ENCODE data around the gene WBP2. TPM values are rescaled to one million over a fixed set of nuclear protein-coding genes. Genes with fewer than 3 reads are reported as not detected.

The WBP2 gene
- total RNA-seq, 4 donors from 2014 or later = 129 to 259 (median 148) TPM

DNA sequence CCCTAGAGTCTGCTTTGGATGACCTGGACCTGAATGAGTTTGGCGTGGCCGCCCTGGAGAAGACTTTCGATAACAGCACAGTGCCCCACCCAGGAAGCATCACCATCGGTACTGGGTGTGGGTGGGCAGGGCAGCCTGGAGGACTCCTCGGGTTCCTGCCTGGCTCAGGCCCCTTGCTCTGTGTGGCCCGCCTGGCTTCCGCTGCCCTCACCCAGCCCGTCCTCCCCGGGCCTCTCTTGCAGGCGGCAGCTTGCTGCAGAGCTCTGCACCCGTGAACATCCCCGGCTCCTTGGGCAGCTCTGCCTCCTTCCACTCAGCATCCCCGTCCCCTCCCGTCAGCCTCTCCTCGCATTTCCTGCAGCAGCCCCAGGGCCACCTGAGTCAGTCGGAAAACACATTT lies 35.5 kb downstream of the WBP2 start:
- ATAC-seq (no peak), DNase-seq (no peak)
- H3K36me3 ChIP-seq = peaks cover 0 to 92% of the 10 kb centered on the region in 2 donors
- no peaks in the 10 kb centered on the region for H3K9me3 ChIP-seq
- intact Hi-C loops (cut with DNase I; ENCODE audit: low total_unique reads) = no loop called here
- TF ChIP-seq POLR2A (IDR thresholded peaks at IDR 0.05) = no peak
- TF ChIP-seq, protein P1, sequence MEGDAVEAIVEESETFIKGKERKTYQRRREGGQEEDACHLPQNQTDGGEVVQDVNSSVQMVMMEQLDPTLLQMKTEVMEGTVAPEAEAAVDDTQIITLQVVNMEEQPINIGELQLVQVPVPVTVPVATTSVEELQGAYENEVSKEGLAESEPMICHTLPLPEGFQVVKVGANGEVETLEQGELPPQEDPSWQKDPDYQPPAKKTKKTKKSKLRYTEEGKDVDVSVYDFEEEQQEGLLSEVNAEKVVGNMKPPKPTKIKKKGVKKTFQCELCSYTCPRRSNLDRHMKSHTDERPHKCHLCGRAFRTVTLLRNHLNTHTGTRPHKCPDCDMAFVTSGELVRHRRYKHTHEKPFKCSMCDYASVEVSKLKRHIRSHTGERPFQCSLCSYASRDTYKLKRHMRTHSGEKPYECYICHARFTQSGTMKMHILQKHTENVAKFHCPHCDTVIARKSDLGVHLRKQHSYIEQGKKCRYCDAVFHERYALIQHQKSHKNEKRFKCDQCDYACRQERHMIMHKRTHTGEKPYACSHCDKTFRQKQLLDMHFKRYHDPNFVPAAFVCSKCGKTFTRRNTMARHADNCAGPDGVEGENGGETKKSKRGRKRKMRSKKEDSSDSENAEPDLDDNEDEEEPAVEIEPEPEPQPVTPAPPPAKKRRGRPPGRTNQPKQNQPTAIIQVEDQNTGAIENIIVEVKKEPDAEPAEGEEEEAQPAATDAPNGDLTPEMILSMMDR (IDR thresholded peaks at IDR 0.05 in 4 of 5, conservative IDR thresholded peaks at IDR 0.05 in 1 of 5) = no peak
- in situ Hi-C loops (cut with MboI; ENCODE audit: low sequenced_read_pairs in 4 of 4) = no loop called here
- no peaks in the 10 kb centered on the region for H3K27me3 ChIP-seq
- no peak overlapping the region for H3K4me3 ChIP-seq
- no peaks in the 10 kb centered on the region for H3K4me1 ChIP-seq
- no peak overlapping the region for H3K27ac ChIP-seq

DNA sequence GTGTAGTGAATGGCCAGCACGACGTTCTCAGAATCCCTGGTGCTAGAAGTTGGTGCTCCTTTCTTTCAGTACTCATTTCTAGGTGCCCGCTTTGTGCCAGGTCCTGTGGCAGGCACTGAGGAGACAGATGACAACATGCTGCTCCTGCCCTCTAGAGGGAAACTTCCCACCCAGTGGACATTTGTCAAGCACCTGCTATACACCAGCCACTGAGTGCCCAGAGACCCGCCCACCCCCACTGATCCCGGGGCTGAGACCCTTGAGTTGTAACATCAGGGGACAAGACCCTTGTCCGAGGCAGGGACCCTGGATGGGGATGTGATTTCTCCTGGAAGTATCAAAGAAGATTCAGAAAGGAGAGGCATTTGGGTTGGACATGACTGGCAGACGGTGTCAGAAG lies 36.0 kb downstream of the WBP2 start:
- intact Hi-C loops (cut with DNase I; ENCODE audit: low total_unique reads) = no loop called here
- no peak for DNase-seq
- Histone ChIP-seq H3K27ac (no peak overlapping the region), H3K36me3 (peaks cover 0 to 92% of the 10 kb centered on the region in 2 donors), H3K27me3 (no peaks in the 10 kb centered on the region), H3K4me3 (no peak overlapping the region), H3K9me3 (no peaks in the 10 kb centered on the region), H3K4me1 (no peaks in the 10 kb centered on the region)
- in situ Hi-C loops (cut with MboI; ENCODE audit: low sequenced_read_pairs in 4 of 4) = no loop called here
- ATAC-seq = no peak
- TF ChIP-seq, protein P1 (IDR thresholded peaks at IDR 0.05 in 4 of 5, conservative IDR thresholded peaks at IDR 0.05 in 1 of 5) = no peak
- no peak for TF ChIP-seq POLR2A (IDR thresholded peaks at IDR 0.05)

DNA sequence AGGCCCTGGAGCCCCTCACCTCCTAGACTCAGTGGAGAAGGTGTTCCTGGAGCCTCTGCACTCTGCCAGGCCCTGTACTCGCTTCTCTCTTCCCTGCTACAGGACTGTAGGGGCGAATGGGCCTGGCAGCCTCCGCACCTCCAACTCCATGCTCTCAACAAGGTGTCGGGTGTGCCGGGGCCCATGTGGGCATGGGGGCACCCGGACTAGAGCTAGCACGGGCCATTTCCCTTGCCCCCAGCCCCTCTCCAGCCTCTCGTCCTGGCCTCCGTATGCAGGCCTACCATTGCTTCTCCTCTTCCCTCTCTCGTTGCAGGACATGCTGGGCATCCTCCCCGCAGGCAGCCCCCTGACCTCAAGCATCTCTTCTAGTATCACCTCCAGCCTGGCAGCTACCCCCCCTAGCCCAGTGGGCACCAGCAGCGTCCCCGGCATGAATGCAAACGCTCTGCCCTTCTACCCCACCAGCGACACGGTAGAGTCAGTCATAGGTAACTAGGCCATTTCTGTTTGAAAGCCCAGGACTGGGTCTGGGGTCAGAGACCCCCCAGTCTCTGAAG lies 36.7 kb downstream of the WBP2 start:
- intact Hi-C loops (cut with DNase I; ENCODE audit: low total_unique reads) = no loop called here
- no peak overlapping the region for H3K4me3 ChIP-seq
- in situ Hi-C loops (cut with MboI; ENCODE audit: low sequenced_read_pairs in 4 of 4) = no loop called here
- H3K36me3 ChIP-seq = peaks cover 0 to 92% of the 10 kb centered on the region in 2 donors
- H3K27me3 ChIP-seq = no peaks in the 10 kb centered on the region
- no peaks in the 10 kb centered on the region for H3K9me3 ChIP-seq
- no peak overlapping the region for H3K27ac ChIP-seq
- no peaks in the 10 kb centered on the region for H3K4me1 ChIP-seq
- no peak for TF ChIP-seq POLR2A (IDR thresholded peaks at IDR 0.05)
- TF ChIP-seq, protein P1 (IDR thresholded peaks at IDR 0.05 in 4 of 5, conservative IDR thresholded peaks at IDR 0.05 in 1 of 5) = no peak
- DNase-seq (no peak), ATAC-seq (no peak)

DNA sequence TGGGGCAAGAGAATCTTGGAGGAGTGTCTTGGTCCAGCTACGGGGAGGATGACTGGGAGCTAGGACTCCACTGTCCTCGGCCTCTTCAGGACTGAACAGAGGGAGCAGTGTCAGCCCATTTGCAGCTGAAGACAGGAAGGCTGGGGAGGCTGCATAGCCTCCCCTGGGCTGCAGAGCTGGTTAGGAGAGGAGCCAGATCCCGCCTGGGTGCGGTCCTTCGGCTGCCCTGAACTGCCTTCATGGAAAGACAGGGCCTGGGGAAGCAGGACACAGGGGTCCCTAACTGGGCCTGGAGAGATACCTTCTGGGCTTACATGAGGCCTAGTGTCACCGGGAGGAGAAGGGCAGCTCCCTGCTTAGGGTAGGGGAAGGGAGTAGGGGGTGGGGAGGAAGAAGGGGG lies 37.6 kb downstream of the WBP2 start:
- no peak overlapping the region for H3K4me3 ChIP-seq
- ATAC-seq (no peak), DNase-seq (no peak)
- TF ChIP-seq, protein P1 (IDR thresholded peaks at IDR 0.05 in 4 of 5, conservative IDR thresholded peaks at IDR 0.05 in 1 of 5) = no peak
- TF ChIP-seq POLR2A (IDR thresholded peaks at IDR 0.05) = no peak
- H3K27ac ChIP-seq = no peak overlapping the region
- H3K9me3 ChIP-seq = no peaks in the 10 kb centered on the region
- H3K27me3 ChIP-seq = no peaks in the 10 kb centered on the region
- in situ Hi-C loops (cut with MboI; ENCODE audit: low sequenced_read_pairs in 4 of 4) = no loop called here
- H3K4me1 ChIP-seq = no peaks in the 10 kb centered on the region
- H3K36me3 ChIP-seq = peaks cover 0 to 94% of the 10 kb centered on the region in 2 donors
- intact Hi-C loops (cut with DNase I; ENCODE audit: low total_unique reads) = no loop called here

DNA sequence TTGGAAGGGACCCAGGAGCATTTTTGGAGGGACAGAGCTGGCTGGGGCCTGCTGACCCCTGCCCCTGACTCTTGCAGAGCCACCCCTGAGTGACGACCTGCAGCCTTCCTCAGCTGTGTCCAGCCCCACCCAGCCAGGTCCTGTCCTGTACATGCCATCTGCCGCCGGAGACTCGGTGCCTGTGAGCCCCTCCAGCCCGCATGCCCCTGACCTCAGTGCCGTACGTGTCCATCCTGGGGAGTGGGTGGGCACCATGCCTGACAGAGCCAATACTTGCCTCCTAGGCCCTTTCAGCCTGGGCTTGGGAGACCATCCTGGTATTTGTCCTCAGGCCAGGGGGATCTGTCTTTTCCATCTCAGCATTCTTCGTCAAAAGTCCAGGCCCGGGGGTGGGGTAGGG lies 38.4 kb downstream of the WBP2 start:
- intact Hi-C loops (cut with DNase I; ENCODE audit: low total_unique reads) = no loop called here
- no peaks in the 10 kb centered on the region for H3K27me3 ChIP-seq
- H3K4me3 ChIP-seq = no peak overlapping the region
- peaks cover 0 to 95% of the 10 kb centered on the region in 2 donors for H3K36me3 ChIP-seq
- in situ Hi-C loops (cut with MboI; ENCODE audit: low sequenced_read_pairs in 4 of 4) = no loop called here
- no peaks in the 10 kb centered on the region for H3K4me1 ChIP-seq
- TF ChIP-seq POLR2A (IDR thresholded peaks at IDR 0.05) = no peak
- TF ChIP-seq, protein P1 (IDR thresholded peaks at IDR 0.05 in 4 of 5, conservative IDR thresholded peaks at IDR 0.05 in 1 of 5) = no peak
- no peaks in the 10 kb centered on the region for H3K9me3 ChIP-seq
- DNase-seq = peak in 1 of 2 donors; percentile 10
- no peak for ATAC-seq
- H3K27ac ChIP-seq = no peak overlapping the region
